HepG2 (cell line): ENCODE measurements around the gene SPARC. TPM values are rescaled to one million over a fixed set of nuclear protein-coding genes. Genes with fewer than 3 reads are reported as not detected.

Source experiments
- ADNP ChIP-seq: sonication (generic); formaldehyde crosslinking; IDR thresholded peaks from 2 replicates; pipeline ENCODE4 v1.4.0; 2020; ENCODE audit warnings: missing genetic modification reagents
- ARNT ChIP-seq: fragments of 450-650 bp; IDR thresholded peaks from 2 replicates; pipeline ENCODE4 v1.6.1; 2017
- CTCF ChIP-seq: sonication (generic); formaldehyde crosslinking; IDR thresholded peaks from 2 replicates; pipeline ENCODE4 v1.5.0; 2020; ENCODE audit warnings: mild to moderate bottlenecking, missing genetic modification reagents, moderate library complexity
- HDAC2 ChIP-seq: sonication (generic); formaldehyde crosslinking; IDR thresholded peaks from 2 replicates; pipeline ENCODE4 v1.4.0; 2020; ENCODE audit warnings: missing genetic modification reagents
- HNF1B ChIP-seq: sonication (generic); formaldehyde crosslinking; IDR thresholded peaks from 2 replicates; pipeline ENCODE4 v1.5.1; 2020; ENCODE audit warnings: mild to moderate bottlenecking, moderate library complexity, missing genetic modification reagents
- HOXA5 ChIP-seq: sonication (generic); formaldehyde crosslinking; IDR thresholded peaks from 2 replicates; pipeline ENCODE4 v1.4.0; 2020; ENCODE audit warnings: missing genetic modification reagents
- KLF16 ChIP-seq, 2 experiments: sonication (generic) in 1 of 2; formaldehyde crosslinking in 1 of 2; IDR thresholded peaks; 2 replicates each; pipeline versions ENCODE4 v1.6.1 to v1.8.0; 2016 to 2023; ENCODE audit warnings: missing genetic modification reagents in 2 of 2, missing compliant biosample characterization in 1 of 2
- NR0B2 ChIP-seq: sonication (generic); formaldehyde crosslinking; IDR thresholded peaks from 2 replicates; pipeline ENCODE4 v1.4.0; 2020; ENCODE audit warnings: mild to moderate bottlenecking, missing genetic modification reagents
- RAD21 ChIP-seq: fragments of 450-650 bp; formaldehyde crosslinking; IDR thresholded peaks from 2 replicates; pipeline ENCODE4 v1.5.0; 2020; ENCODE audit warnings: mild to moderate bottlenecking
- SMC3 ChIP-seq: IDR thresholded peaks from 2 replicates; pipeline ENCODE4 v1.6.1; 2011; ENCODE audit warnings: low read length, improper control_type of control experiment
- STAG1 ChIP-seq: sonication (generic); formaldehyde crosslinking; IDR thresholded peaks from 2 replicates; pipeline ENCODE4 v1.4.0; 2020; ENCODE audit warnings: missing genetic modification reagents
- TERF1 ChIP-seq: sonication (generic); formaldehyde crosslinking; IDR thresholded peaks from 2 replicates; pipeline ENCODE4 v1.8.0; 2022; ENCODE audit warnings: mild to moderate bottlenecking, missing genetic modification reagents, moderate library complexity
- ZBTB2 ChIP-seq: sonication (generic); formaldehyde crosslinking; IDR thresholded peaks from 2 replicates; pipeline ENCODE4 v1.8.0; 2022; ENCODE audit warnings: low read depth, missing genetic modification reagents
- ZNF619 ChIP-seq: sonication (generic); formaldehyde crosslinking; IDR thresholded peaks from 2 replicates; pipeline ENCODE4 v1.4.0; 2020; ENCODE audit warnings: mild to moderate bottlenecking, missing genetic modification reagents
- ZNF687 ChIP-seq: sonication (generic); formaldehyde crosslinking; IDR thresholded peaks from 2 replicates; pipeline ENCODE4 v1.5.1; 2020; ENCODE audit warnings: mild to moderate bottlenecking, missing genetic modification reagents, moderate library complexity
- ZNF781 ChIP-seq: sonication (generic); formaldehyde crosslinking; IDR thresholded peaks from 2 replicates; pipeline ENCODE4 v1.5.1; 2020; ENCODE audit warnings: borderline replicate concordance, mild to moderate bottlenecking, missing genetic modification reagents; ENCODE audit errors: not compliant biosample characterization
- ZNF782 ChIP-seq: sonication (generic); formaldehyde crosslinking; IDR thresholded peaks from 2 replicates; pipeline ENCODE4 v1.4.0; 2020; ENCODE audit warnings: missing genetic modification reagents, mild to moderate bottlenecking, borderline replicate concordance
- ZNF879 ChIP-seq: sonication (generic); formaldehyde crosslinking; IDR thresholded peaks from 2 replicates; pipeline ENCODE4 v1.8.1; 2023; ENCODE audit warnings: missing genetic modification reagents
- ZSCAN9 ChIP-seq: IDR thresholded peaks from 2 replicates; pipeline ENCODE4 v1.6.1; 2016; ENCODE audit warnings: borderline replicate concordance
- polyA plus RNA-seq, 8 experiments: library from polyadenylated mRNA; depleted of rRNA in 3 of 8; stranded (reverse) in 7 of 8; unstranded in 1 of 8; fragments of >200 nt; fragmentation: Illumina TruSeq in 4 of 8; extraction: Trizol in 4 of 8; gene quantifications; 2 replicates each; pipeline versions ENCODE4 v1.2.1 to v1.2.3, GENCODE V29; 2011 to 2016; ENCODE audit warnings: low read depth in 4 of 8, missing spikeins in 1 of 8, mixed read lengths in 1 of 8; ENCODE audit not compliant: insufficient read depth in 1 of 8
- total RNA-seq, 5 experiments: library from RNA; depleted of rRNA; stranded (reverse); fragments of >200 nt; fragmentation: Illumina TruSeq; extraction: Trizol; gene quantifications; 2 replicates each; pipeline ENCODE4 v1.2.3, GENCODE V29; 2016; ENCODE audit warnings: low read depth in 1 of 5

SPARC gene
- total and polyA plus RNA-seq, 2 of the 13 experiments (the other 11 are each of a cell fraction or from before 2014, with no cell fraction given): 76.7 to 192 TPM

GRCh38 chr5:151659001-151659754 is 27.5 kb downstream of the SPARC start (continued):
- TF ChIP-seq HNF1B (CRISPR knock-in tag) (0 out of 2 replicates have a peak, but pooled peaks have one; percentile 26), RAD21 (CRISPR knock-in tag) (peak; percentile 90), TERF1 (CRISPR knock-in tag) (no peak), HDAC2 (no peak), ADNP (CRISPR knock-in tag) (no peak), ZNF619 (CRISPR knock-in tag) (no peak), ZNF687 (CRISPR knock-in tag) (no peak), ZBTB2 (CRISPR knock-in tag) (no peak), NR0B2 (no peak), ZSCAN9 (CRISPR knock-in tag) (0 out of 2 replicates have a peak, but pooled peaks have one; percentile 32), CTCF (CRISPR knock-in tag) (peak; percentile 91), ZNF782 (CRISPR knock-in tag) (no peak), SMC3 (peak; percentile 85), KLF16 (CRISPR knock-in tag; IDR thresholded peaks at IDR 0.05) (no peak), ZNF879 (CRISPR knock-in tag) (no peak), ARNT (no peak), HOXA5 (CRISPR knock-in tag) (peak; percentile 48; the same call in 1 of the 2 replicates), ZNF781 (CRISPR knock-in tag) (peak; percentile 41), STAG1 (CRISPR knock-in tag) (peak; percentile 93)
